ENCODE data around the gene ZNF236. TPM values are rescaled to one million over a fixed set of nuclear protein-coding genes. Genes with fewer than 3 reads are reported as not detected.

Gene ZNF236
- total and polyA plus RNA-seq, 4 donors = 0.83 to 8.2 (median 5.0) TPM

- H3K36me3 ChIP-seq (ENCODE audit: control insufficient read depth in 4 of 4, insufficient read depth in 3 of 4, low read depth in 1 of 4, low read length in 3 of 4) = peaks cover 10 to 41% (median 29%) of the 10 kb centered on the region in 4 donors
- WGBS = 95% methylated on average over 9 of the region's 9 CpGs
- no peaks in the 10 kb centered on the region for H3K9me3 ChIP-seq (ENCODE audit: control insufficient read depth in 4 of 4, low read length in 3 of 4)
- no peaks in the 10 kb centered on the region for H3K4me1 ChIP-seq (ENCODE audit: control insufficient read depth in 4 of 4, insufficient read depth in 4 of 4, low read length in 3 of 4)
- DNase-seq (ENCODE audit: low spot score) = no peak
- H3K9ac ChIP-seq (ENCODE audit: low read depth in 1 of 2, low read length in 2 of 2) = no peak overlapping the region
- H3K4me3 ChIP-seq (ENCODE audit: low read depth in 1 of 3, low read length in 3 of 3) = no peak overlapping the region
- H3K27ac ChIP-seq (ENCODE audit: low read depth in 1 of 2, low read length in 2 of 2) = no peak overlapping the region
- H3K27me3 ChIP-seq (ENCODE audit: control insufficient read depth in 4 of 4, insufficient read depth in 4 of 4, low read length in 3 of 4) = no peaks in the 10 kb centered on the region
- TF ChIP-seq YY1 (IDR thresholded peaks at IDR 0.05) = no peak
- TF ChIP-seq ZBTB33 (IDR thresholded peaks at IDR 0.05) = no peak
- no peak for TF ChIP-seq NR2F2 (IDR thresholded peaks at IDR 0.05)
- TF ChIP-seq HNF4G (IDR thresholded peaks at IDR 0.05) = no peak
- TF ChIP-seq REST (IDR thresholded peaks at IDR 0.05) = no peak
- TF ChIP-seq JUND (IDR thresholded peaks at IDR 0.05) = no peak
- no peak for TF ChIP-seq FOXA2 (IDR thresholded peaks at IDR 0.05)
- TF ChIP-seq HNF4A (conservative IDR thresholded peaks at IDR 0.05) = no peak
- TF ChIP-seq GABPA (IDR thresholded peaks at IDR 0.05 in 1 of 2, conservative IDR thresholded peaks at IDR 0.05 in 1 of 2) = no peak
- TF ChIP-seq CTCF (IDR thresholded peaks at IDR 0.05; ENCODE audit: low read depth, low read length, missing input control) = no peak
Observed at GRCh38 chr18:76928179-76928868, 106.0 kb downstream of the ZNF236 start.

GRCh38 chr18:76931171-76931570, 108.8 kb downstream of the ZNF236 start:
- no peak overlapping the region for H3K4me3 ChIP-seq (ENCODE audit: low read depth in 1 of 3, low read length in 3 of 3)
- peaks cover 5 to 24% (median 19%) of the 10 kb centered on the region in 4 donors for H3K36me3 ChIP-seq (ENCODE audit: control insufficient read depth in 4 of 4, insufficient read depth in 3 of 4, low read depth in 1 of 4, low read length in 3 of 4)
- TF ChIP-seq NR2F2 (IDR thresholded peaks at IDR 0.05) = no peak
- no peak for TF ChIP-seq CTCF (IDR thresholded peaks at IDR 0.05; ENCODE audit: low read depth, low read length, missing input control)
- no peak for TF ChIP-seq MAX (IDR thresholded peaks at IDR 0.05)
- no peak for TF ChIP-seq TAF1 (conservative IDR thresholded peaks at IDR 0.05)
- TF ChIP-seq EGR1 (IDR thresholded peaks at IDR 0.05; ENCODE audit: low read depth in 2 of 2) = no peak
- TF ChIP-seq SP1 (IDR thresholded peaks at IDR 0.05) = no peak
- TF ChIP-seq HNF4G (IDR thresholded peaks at IDR 0.05) = no peak
- no peak for TF ChIP-seq ATF3 (IDR thresholded peaks at IDR 0.05)
- TF ChIP-seq REST (IDR thresholded peaks at IDR 0.05) = no peak
- no peak for TF ChIP-seq GABPA (IDR thresholded peaks at IDR 0.05 in 1 of 2, conservative IDR thresholded peaks at IDR 0.05 in 1 of 2)
- no peak for TF ChIP-seq RXRA (IDR thresholded peaks at IDR 0.05)

More at GRCh38 chr18:76931171-76931570, 108.8 kb downstream of the ZNF236 start:
- 97% methylated on average over 6 of the region's 6 CpGs for WGBS
- Histone ChIP-seq H3K9me3 (ENCODE audit: control insufficient read depth in 4 of 4, low read length in 3 of 4) (no peaks in the 10 kb centered on the region), H3K9ac (ENCODE audit: low read depth in 1 of 2, low read length in 2 of 2) (no peak overlapping the region), H3K27me3 (ENCODE audit: control insufficient read depth in 4 of 4, insufficient read depth in 4 of 4, low read length in 3 of 4) (no peaks in the 10 kb centered on the region), H3K4me1 (ENCODE audit: control insufficient read depth in 4 of 4, insufficient read depth in 4 of 4, low read length in 3 of 4) (peaks cover 3 to 11% (median 9%) of the 10 kb centered on the region in 4 donors), H3K27ac (ENCODE audit: low read depth in 1 of 2, low read length in 2 of 2) (no peak overlapping the region)
- DNase-seq (ENCODE audit: low spot score) = no peak

Data from liver (tissue), 9 donors.